Sciatic nerve (tissue), 2 donors: ENCODE measurements around the gene ADGRB2. TPM values are rescaled to one million over a fixed set of nuclear protein-coding genes. Genes with fewer than 3 reads are reported as not detected.

Experiments
- ATAC-seq: fragments of 200-7000 bp; cut with Tn5 transposase; one replicate; pipeline ENCODE4 v1.9.1; 2020; ENCODE audit warnings: mild to moderate bottlenecking, moderate library complexity
- DNase-seq: peaks from one replicate; pipeline ENCODE4 v3.0.0-alpha.2; 2020; ENCODE audit warnings: low spot score
- intact Hi-C: fragments of 100-400 bp; cut with DNase I; formaldehyde crosslinking; loops from one replicate; pipeline ENCODE4 v1.14.2; 2022
- total RNA-seq: library from RNA; stranded (reverse); fragmentation: NEBNext Ultra II Directional; extraction: Animal tissue kit (Norgen Biotek cat#: 25700); gene quantifications from one replicate; pipeline ENCODE4 v1.2.1, GENCODE V29; 2021
- donor health status: DM: no; HTN: no; CAD: no.
- donor health status: DM: no; HTN: no; CAD: no.

Gene ADGRB2
- total RNA-seq, 1 donor from 2014 or later = 5.2 TPM

GRCh38 chr1:31757204-31757679 lies 6.9 kb downstream of the ADGRB2 start:
- intact Hi-C loops = no loop called here
- no peak for ATAC-seq

GRCh38 chr1:31756578-31756977 lies 7.6 kb downstream of the ADGRB2 start:
- ATAC-seq (no peak), DNase-seq (no peak)
- intact Hi-C loops = no loop called here

More at GRCh38 chr1:31757204-31757679, 6.9 kb downstream of the ADGRB2 start:
- no peak for DNase-seq

- intact Hi-C loops = no loop called here
- DNase-seq = no peak
- no peak for ATAC-seq
These were observed 8.2 kb downstream of the ADGRB2 start for GRCh38 chr1:31755850-31756492.

GRCh38 chr1:31755197-31755611 lies 8.9 kb downstream of the ADGRB2 start:
- intact Hi-C loops = no loop called here
- no peak for DNase-seq
- no peak for ATAC-seq

- intact Hi-C loops = no loop called here
These were observed 9.7 kb downstream of the ADGRB2 start for GRCh38 chr1:31754397-31754796.

GRCh38 chr1:31753707-31754349 lies 10.3 kb downstream of the ADGRB2 start:
- peak; percentile 74 for DNase-seq
- ATAC-seq = peak; percentile 70
- intact Hi-C loops = no loop called here

More at GRCh38 chr1:31754397-31754796, 9.7 kb downstream of the ADGRB2 start:
- no peak for ATAC-seq
- no peak for DNase-seq

GRCh38 chr1:31752952-31753475 lies 11.1 kb downstream of the ADGRB2 start:
- ATAC-seq = peak; percentile 25
- intact Hi-C loops = no loop called here

GRCh38 chr1:31752258-31752657 lies 11.9 kb downstream of the ADGRB2 start:
- intact Hi-C loops = no loop called here
- no peak for ATAC-seq
- DNase-seq = no peak

More at GRCh38 chr1:31752952-31753475, 11.1 kb downstream of the ADGRB2 start:
- DNase-seq = no peak

- intact Hi-C loops = no loop called here
- DNase-seq = no peak
- no peak for ATAC-seq
These were observed 12.3 kb downstream of the ADGRB2 start for GRCh38 chr1:31751822-31752241.

- intact Hi-C loops = no loop called here
- DNase-seq (no peak), ATAC-seq (no peak)
These were observed 13.2 kb downstream of the ADGRB2 start for GRCh38 chr1:31750858-31751510.

GRCh38 chr1:31749785-31750735 lies 14.1 kb downstream of the ADGRB2 start:
- intact Hi-C loops = no loop called here
- ATAC-seq (no peak), DNase-seq (no peak)

GRCh38 chr1:31748365-31748764 lies 15.8 kb downstream of the ADGRB2 start:
- intact Hi-C loops = no loop called here
- ATAC-seq (no peak), DNase-seq (no peak)

- DNase-seq = no peak
- intact Hi-C loops = no loop called here
- ATAC-seq = no peak
These were observed 16.8 kb downstream of the ADGRB2 start for GRCh38 chr1:31747304-31747703.

- no peak for ATAC-seq
- DNase-seq = no peak
- intact Hi-C loops = no loop called here
These were observed 17.5 kb downstream of the ADGRB2 start for GRCh38 chr1:31746687-31747086.

GRCh38 chr1:31745946-31746670 lies 18.0 kb downstream of the ADGRB2 start:
- intact Hi-C loops = no loop called here
- ATAC-seq = peak; percentile 10
- DNase-seq = no peak

GRCh38 chr1:31745096-31745945 lies 18.8 kb downstream of the ADGRB2 start:
- ATAC-seq (peak; percentile 84), DNase-seq (peak; percentile 82)
- intact Hi-C loops = no loop called here

GRCh38 chr1:31744165-31744888 lies 19.8 kb downstream of the ADGRB2 start:
- intact Hi-C loops = no loop called here
- no peak for DNase-seq
- no peak for ATAC-seq
